ENCODE results near the gene PRKCA. TPM values are rescaled to one million over a fixed set of nuclear protein-coding genes. Genes with fewer than 3 reads are reported as not detected.

Gene PRKCA
- total and polyA plus RNA-seq, 4 donors, result 3.0 to 14.1 (median 5.4) TPM

GRCh38 chr17:66495035-66495434, 192.6 kb downstream of the PRKCA start:
- TF ChIP-seq NR2F2 (IDR thresholded peaks at IDR 0.05) (no peak), RAD21 (IDR thresholded peaks at IDR 0.05) (no peak), HNF4G (IDR thresholded peaks at IDR 0.05) (no peak)
- no peak for DNase-seq (ENCODE audit: low spot score)
- Histone ChIP-seq H3K27me3 (ENCODE audit: control insufficient read depth in 4 of 4, insufficient read depth in 4 of 4, low read length in 3 of 4) (no peaks in the 10 kb centered on the region), H3K9ac (ENCODE audit: low read depth in 1 of 2, low read length in 2 of 2) (no peak overlapping the region), H3K27ac (ENCODE audit: low read depth in 1 of 2, low read length in 2 of 2) (no peak overlapping the region), H3K9me3 (ENCODE audit: control insufficient read depth in 4 of 4, low read length in 3 of 4) (no peaks in the 10 kb centered on the region), H3K4me1 (ENCODE audit: control insufficient read depth in 4 of 4, insufficient read depth in 4 of 4, low read length in 3 of 4) (peaks cover 3 to 16% (median 9%) of the 10 kb centered on the region in 4 donors), H3K4me3 (ENCODE audit: low read depth in 1 of 3, low read length in 3 of 3) (no peak overlapping the region), H3K36me3 (ENCODE audit: control insufficient read depth in 4 of 4, insufficient read depth in 3 of 4, low read depth in 1 of 4, low read length in 3 of 4) (no peaks in the 10 kb centered on the region)
- WGBS, result 92% methylated on average over 2 of the region's 2 CpGs

GRCh38 chr17:66496306-66496705, 193.9 kb downstream of the PRKCA start:
- peaks cover 3 to 16% (median 8%) of the 10 kb centered on the region in 4 donors for H3K4me1 ChIP-seq (ENCODE audit: control insufficient read depth in 4 of 4, insufficient read depth in 4 of 4, low read length in 3 of 4)
- H3K27ac ChIP-seq (ENCODE audit: low read depth in 1 of 2, low read length in 2 of 2), result no peak overlapping the region
- no peaks in the 10 kb centered on the region for H3K27me3 ChIP-seq (ENCODE audit: control insufficient read depth in 4 of 4, insufficient read depth in 4 of 4, low read length in 3 of 4)
- H3K9ac ChIP-seq (ENCODE audit: low read depth in 1 of 2, low read length in 2 of 2), result no peak overlapping the region
- H3K4me3 ChIP-seq (ENCODE audit: low read depth in 1 of 3, low read length in 3 of 3), result no peak overlapping the region
- TF ChIP-seq ZBTB33 (IDR thresholded peaks at IDR 0.05) (no peak), ATF3 (IDR thresholded peaks at IDR 0.05) (no peak), HNF4A (conservative IDR thresholded peaks at IDR 0.05) (no peak), HNF4G (IDR thresholded peaks at IDR 0.05) (no peak), JUND (IDR thresholded peaks at IDR 0.05) (no peak), TAF1 (conservative IDR thresholded peaks at IDR 0.05) (no peak), REST (IDR thresholded peaks at IDR 0.05) (no peak), EGR1 (IDR thresholded peaks at IDR 0.05; ENCODE audit: low read depth in 2 of 2) (no peak), YY1 (IDR thresholded peaks at IDR 0.05) (no peak), FOXA1 (IDR thresholded peaks at IDR 0.05) (no peak), CTCF (IDR thresholded peaks at IDR 0.05; ENCODE audit: low read depth, low read length, missing input control) (no peak), MAX (IDR thresholded peaks at IDR 0.05) (no peak), SP1 (IDR thresholded peaks at IDR 0.05) (no peak), RAD21 (IDR thresholded peaks at IDR 0.05) (no peak), NR2F2 (IDR thresholded peaks at IDR 0.05) (no peak)
- 84% methylated on average over 5 of the region's 5 CpGs for WGBS
- no peaks in the 10 kb centered on the region for H3K9me3 ChIP-seq (ENCODE audit: control insufficient read depth in 4 of 4, low read length in 3 of 4)
- DNase-seq (ENCODE audit: low spot score), result no peak
- H3K36me3 ChIP-seq (ENCODE audit: control insufficient read depth in 4 of 4, insufficient read depth in 3 of 4, low read depth in 1 of 4, low read length in 3 of 4), result no peaks in the 10 kb centered on the region

Measured in liver (tissue), 9 donors.